Activated CD4-positive, alpha-beta T cell treated with anti-CD3 and anti-CD28 coated beads for 24 hours (primary cell): Measurements from ENCODE around the gene PPP6R2.

Experiments used
- DNase-seq, 2 donors: peaks; one replicate each; pipeline ENCODE4 v3.0.0-alpha.2; 2020; ENCODE audit warnings: low read depth in 2 of 2

PPP6R2 gene

GRCh38 chr22:50445071-50445879 lies 102.1 kb downstream of the PPP6R2 start:
- DNase-seq: no peak

- no peak for DNase-seq
Observed at GRCh38 chr22:50445880-50446707, 103.0 kb downstream of the PPP6R2 start.

GRCh38 chr22:50446708-50447575 lies 103.8 kb downstream of the PPP6R2 start:
- DNase-seq: no peak

- DNase-seq: no peak
Observed at GRCh38 chr22:50447576-50448551, 104.7 kb downstream of the PPP6R2 start.

- DNase-seq: no peak
Observed at GRCh38 chr22:50452649-50453048, 109.5 kb downstream of the PPP6R2 start.

GRCh38 chr22:50454556-50455075 lies 111.5 kb downstream of the PPP6R2 start:
- DNase-seq: no peak

- no peak for DNase-seq
Observed at GRCh38 chr22:50455201-50455600, 112.1 kb downstream of the PPP6R2 start.

GRCh38 chr22:50456026-50456425 lies 112.9 kb downstream of the PPP6R2 start:
- no peak for DNase-seq

GRCh38 chr22:50456466-50457234 lies 113.5 kb downstream of the PPP6R2 start:
- no peak for DNase-seq

- no peak for DNase-seq
Observed at GRCh38 chr22:50459016-50459415, 115.9 kb downstream of the PPP6R2 start.

- DNase-seq: no peak
Observed at GRCh38 chr22:50459496-50460140, 116.5 kb downstream of the PPP6R2 start.

GRCh38 chr22:50460938-50461337 lies 117.8 kb downstream of the PPP6R2 start:
- no peak for DNase-seq

GRCh38 chr22:50461536-50461935 lies 118.4 kb downstream of the PPP6R2 start:
- DNase-seq: no peak

- no peak for DNase-seq
Observed at GRCh38 chr22:50461979-50462540, 118.9 kb downstream of the PPP6R2 start.

GRCh38 chr22:50463188-50463900 lies 120.2 kb downstream of the PPP6R2 start:
- DNase-seq: no peak

- no peak for DNase-seq
Observed at GRCh38 chr22:50464451-50464850, 121.3 kb downstream of the PPP6R2 start.

- no peak for DNase-seq
Observed at GRCh38 chr22:50465066-50465930, 122.2 kb downstream of the PPP6R2 start.
